GM12878 (cell line): Measurements from ENCODE around the gene CREBRF.

Source experiments
- BCL11A ChIP-seq: IDR thresholded peaks from 2 replicates; pipeline ENCODE4 v1.6.1; 2011; ENCODE audit warnings: low read depth, low read length
- CBX3 ChIP-seq: fragments of 200-600 bp; sonication (generic); IDR thresholded peaks from 2 replicates; pipeline ENCODE4 v1.6.1; 2016; ENCODE audit warnings: low read depth, borderline replicate concordance
- ESRRA ChIP-seq: IDR thresholded peaks from 2 replicates; pipeline ENCODE4 v1.6.1; 2012; ENCODE audit warnings: mild to moderate bottlenecking, low read length, improper control_type of control experiment
- EZH2 ChIP-seq: IDR thresholded peaks from 2 replicates; pipeline ENCODE4 v1.6.1; 2012; ENCODE audit warnings: low read depth, mild to moderate bottlenecking, control low read depth, inconsistent platforms, low read length, borderline replicate concordance; ENCODE audit not compliant: control insufficient read depth
- HDAC2 ChIP-seq: fragments of 200-600 bp; sonication (generic); IDR thresholded peaks from 2 replicates; pipeline ENCODE4 v1.6.1; 2017
- NFXL1 ChIP-seq: fragments of 450-650 bp; IDR thresholded peaks from 2 replicates; pipeline ENCODE4 v1.6.1; 2017; ENCODE audit warnings: antibody characterized with exemption, mild to moderate bottlenecking, borderline replicate concordance
- POLR2AphosphoS5 ChIP-seq: IDR thresholded peaks from 2 replicates; pipeline ENCODE4 v1.6.1; 2011; ENCODE audit warnings: mild to moderate bottlenecking, low read length, inconsistent platforms
- RAD21 ChIP-seq: IDR thresholded peaks from 2 replicates; pipeline ENCODE4 v1.6.1; 2011; ENCODE audit warnings: mild to moderate bottlenecking, low read depth, low read length, moderate library complexity; ENCODE audit not compliant: insufficient read depth
- SMC3 ChIP-seq: IDR thresholded peaks from 2 replicates; pipeline ENCODE4 v1.6.1; 2011; ENCODE audit warnings: low read length, improper control_type of control experiment, borderline replicate concordance
- SP1 ChIP-seq: IDR thresholded peaks from one replicate; pipeline ENCODE4 v1.6.1; 2011; ENCODE audit warnings: low read depth, low read length
- TAF1 ChIP-seq: IDR thresholded peaks from 2 replicates; pipeline ENCODE4 v1.6.1; 2011; ENCODE audit warnings: mild to moderate bottlenecking, low read depth, low read length, borderline replicate concordance
- TARDBP ChIP-seq: IDR thresholded peaks from 2 replicates; pipeline ENCODE4 v1.6.1; 2016; ENCODE audit warnings: borderline replicate concordance
- TF ChIP-seq, protein P1 (sequence below): IDR thresholded peaks from 2 replicates; pipeline ENCODE4 v1.6.1; 2011; ENCODE audit warnings: low read depth, low read length, improper control_type of control experiment, borderline replicate concordance
- TF ChIP-seq, protein P2 (sequence below), 3 experiments: IDR thresholded peaks in 2 of 3; conservative IDR thresholded peaks in 1 of 3; 2 replicates each; pipeline ENCODE4 v1.5.1; 2011; ENCODE audit warnings: low read depth in 3 of 3, low read length in 3 of 3, mild to moderate bottlenecking in 3 of 3, control low read depth in 2 of 3, moderate library complexity in 2 of 3, inconsistent platforms in 1 of 3, mixed read lengths in 1 of 3; ENCODE audit not compliant: control insufficient read depth in 2 of 3, insufficient read depth in 1 of 3; ENCODE audit errors: extremely low read depth in 1 of 3

GRCh38 chr5:173055722-173055982, 500 bp upstream of the CREBRF start:
- TF ChIP-seq POLR2AphosphoS5 (no peak), RAD21 (no peak), ESRRA (no peak), NFXL1 (no peak), BCL11A (no peak), HDAC2 (no peak), EZH2 (no peak), CBX3 (no peak), TAF1 (no peak), SMC3 (no peak), SP1 (no peak), TARDBP (no peak)
- TF ChIP-seq, protein P1, sequence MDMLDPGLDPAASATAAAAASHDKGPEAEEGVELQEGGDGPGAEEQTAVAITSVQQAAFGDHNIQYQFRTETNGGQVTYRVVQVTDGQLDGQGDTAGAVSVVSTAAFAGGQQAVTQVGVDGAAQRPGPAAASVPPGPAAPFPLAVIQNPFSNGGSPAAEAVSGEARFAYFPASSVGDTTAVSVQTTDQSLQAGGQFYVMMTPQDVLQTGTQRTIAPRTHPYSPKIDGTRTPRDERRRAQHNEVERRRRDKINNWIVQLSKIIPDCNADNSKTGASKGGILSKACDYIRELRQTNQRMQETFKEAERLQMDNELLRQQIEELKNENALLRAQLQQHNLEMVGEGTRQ: no peak
- TF ChIP-seq, protein P2, sequence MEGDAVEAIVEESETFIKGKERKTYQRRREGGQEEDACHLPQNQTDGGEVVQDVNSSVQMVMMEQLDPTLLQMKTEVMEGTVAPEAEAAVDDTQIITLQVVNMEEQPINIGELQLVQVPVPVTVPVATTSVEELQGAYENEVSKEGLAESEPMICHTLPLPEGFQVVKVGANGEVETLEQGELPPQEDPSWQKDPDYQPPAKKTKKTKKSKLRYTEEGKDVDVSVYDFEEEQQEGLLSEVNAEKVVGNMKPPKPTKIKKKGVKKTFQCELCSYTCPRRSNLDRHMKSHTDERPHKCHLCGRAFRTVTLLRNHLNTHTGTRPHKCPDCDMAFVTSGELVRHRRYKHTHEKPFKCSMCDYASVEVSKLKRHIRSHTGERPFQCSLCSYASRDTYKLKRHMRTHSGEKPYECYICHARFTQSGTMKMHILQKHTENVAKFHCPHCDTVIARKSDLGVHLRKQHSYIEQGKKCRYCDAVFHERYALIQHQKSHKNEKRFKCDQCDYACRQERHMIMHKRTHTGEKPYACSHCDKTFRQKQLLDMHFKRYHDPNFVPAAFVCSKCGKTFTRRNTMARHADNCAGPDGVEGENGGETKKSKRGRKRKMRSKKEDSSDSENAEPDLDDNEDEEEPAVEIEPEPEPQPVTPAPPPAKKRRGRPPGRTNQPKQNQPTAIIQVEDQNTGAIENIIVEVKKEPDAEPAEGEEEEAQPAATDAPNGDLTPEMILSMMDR (IDR thresholded peaks at IDR 0.05 in 2 of 3, conservative IDR thresholded peaks at IDR 0.05 in 1 of 3; ENCODE audit: control insufficient read depth in 2 of 3, extremely low read depth in 1 of 3, insufficient read depth in 1 of 3, low read depth in 3 of 3, low read length in 3 of 3): no peak
